GM19438 (cell line): ENCODE data around the gene TPCN1.

Experiments used
- ATAC-seq: cut with Tn5 transposase; IDR thresholded peaks from one replicate; pipeline ENCODE4 v1.9.1; 2021; ENCODE audit warnings: low read depth; ENCODE audit not compliant: unreplicated experiment

TPCN1 gene

GRCh38 chr12:113278633-113279032 lies 57.4 kb downstream of the TPCN1 start:
- no peak for ATAC-seq

GRCh38 chr12:113284751-113285150 lies 63.5 kb downstream of the TPCN1 start:
- no peak for ATAC-seq

- ATAC-seq = no peak
These were observed 64.7 kb downstream of the TPCN1 start for GRCh38 chr12:113285679-113286610.

- ATAC-seq = no peak
These were observed 65.4 kb downstream of the TPCN1 start for GRCh38 chr12:113286712-113287111.

GRCh38 chr12:113287146-113287898 lies 66.1 kb downstream of the TPCN1 start:
- ATAC-seq = no peak

GRCh38 chr12:113287899-113288282 lies 66.6 kb downstream of the TPCN1 start:
- ATAC-seq = no peak

- ATAC-seq = no peak
These were observed 68.1 kb downstream of the TPCN1 start for GRCh38 chr12:113289361-113289760.

GRCh38 chr12:113290506-113290905 lies 69.2 kb downstream of the TPCN1 start:
- ATAC-seq = no peak

GRCh38 chr12:113291586-113291985 lies 70.3 kb downstream of the TPCN1 start:
- no peak for ATAC-seq

GRCh38 chr12:113292091-113292490 lies 70.8 kb downstream of the TPCN1 start:
- no peak for ATAC-seq

- no peak for ATAC-seq
These were observed 71.3 kb downstream of the TPCN1 start for GRCh38 chr12:113292547-113292946.

GRCh38 chr12:113293100-113293499 lies 71.8 kb downstream of the TPCN1 start:
- no peak for ATAC-seq

GRCh38 chr12:113295886-113296556 lies 74.8 kb downstream of the TPCN1 start:
- no peak for ATAC-seq

- no peak for ATAC-seq
These were observed 75.4 kb downstream of the TPCN1 start for GRCh38 chr12:113296557-113297213.

GRCh38 chr12:113297214-113297587 lies 75.9 kb downstream of the TPCN1 start:
- no peak for ATAC-seq

- no peak for ATAC-seq
These were observed 76.6 kb downstream of the TPCN1 start for GRCh38 chr12:113297621-113298471.

GRCh38 chr12:113298472-113298817 lies 77.2 kb downstream of the TPCN1 start:
- no peak for ATAC-seq

GRCh38 chr12:113298861-113299545 lies 77.7 kb downstream of the TPCN1 start:
- ATAC-seq = no peak

GRCh38 chr12:113299619-113300237 lies 78.5 kb downstream of the TPCN1 start:
- no peak for ATAC-seq
